ENCODE measurements around the gene ANO4.
"Not testable (repeated sequence)": the region's sequence is repeated elsewhere in the genome, so short reads cannot be mapped to it uniquely, and the experiment has no call there.

Gene ANO4

DNA sequence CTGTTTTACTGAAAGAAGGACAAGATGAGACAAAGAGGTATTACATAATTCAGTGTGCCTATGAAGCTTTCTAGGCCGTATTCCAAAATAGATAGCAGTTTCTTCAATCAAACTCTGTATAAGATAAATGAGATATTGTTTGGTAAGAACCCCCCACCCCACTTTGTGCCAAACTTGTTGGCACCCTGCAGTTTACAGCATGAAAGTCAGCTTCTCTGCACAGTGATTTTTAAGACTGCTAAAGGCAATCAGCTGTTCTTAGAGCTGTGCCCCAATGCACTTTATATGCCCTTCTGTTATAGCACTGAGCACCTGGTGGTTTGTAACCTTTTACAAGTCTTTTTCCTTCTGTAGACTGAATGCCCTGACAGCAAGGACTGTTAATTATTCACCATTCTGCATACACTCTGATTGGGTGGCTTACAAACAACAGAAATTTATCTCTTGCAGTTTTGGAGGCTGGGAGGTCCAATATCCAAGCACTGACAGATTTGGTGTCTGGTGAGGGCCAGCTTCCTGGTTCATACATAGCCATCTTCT is 76.7 kb downstream of the ANO4 start:
- no peak for DNase-seq (ENCODE audit: low read depth)

- no peak for DNase-seq (ENCODE audit: low read depth)
These were observed 80.6 kb downstream of the ANO4 start for GRCh38 chr12:100875156-100875555.

DNA sequence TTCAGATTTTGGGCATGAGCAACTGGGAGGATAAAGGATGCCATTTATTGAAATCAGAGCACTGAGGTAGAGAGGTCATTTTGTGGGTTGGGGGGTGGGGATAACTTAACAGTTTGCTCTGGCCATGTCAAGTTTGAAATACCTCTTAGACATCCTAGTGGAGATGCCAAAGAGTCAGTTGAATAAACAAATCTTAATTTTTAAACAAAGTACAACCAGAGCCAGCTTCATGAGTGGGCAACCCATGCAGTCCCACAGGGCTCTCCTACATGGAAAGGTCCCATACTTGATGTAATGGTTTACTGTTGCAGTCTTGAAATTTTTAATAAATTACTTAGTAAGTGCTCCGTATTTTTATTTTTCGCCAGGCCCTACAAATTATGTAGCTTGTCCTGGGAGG is 81.2 kb downstream of the ANO4 start:
- DNase-seq (ENCODE audit: low read depth), result no peak

DNA sequence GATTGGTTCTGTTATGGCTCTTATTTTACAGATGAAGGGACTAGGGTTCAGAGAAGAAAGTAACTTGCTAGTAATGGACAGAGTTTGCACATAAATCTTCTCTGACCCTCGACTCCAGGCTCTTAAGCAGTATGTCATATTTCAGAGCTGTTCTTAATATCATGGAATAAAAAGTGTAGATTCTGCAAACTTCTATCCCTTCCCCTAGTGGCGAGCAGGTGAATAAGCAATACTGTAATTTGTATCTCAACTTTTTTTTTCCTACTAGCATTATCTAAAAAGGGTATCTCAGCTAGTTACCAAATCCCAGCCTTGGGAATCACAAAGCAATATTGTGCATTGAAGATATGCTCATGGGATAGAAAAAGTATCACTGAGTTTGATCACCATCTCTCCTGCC is 83.2 kb downstream of the ANO4 start:
- DNase-seq (ENCODE audit: low read depth), result no peak

- no peak for DNase-seq (ENCODE audit: low read depth)
These were observed 100.6 kb downstream of the ANO4 start for GRCh38 chr12:100895192-100895591.

DNA sequence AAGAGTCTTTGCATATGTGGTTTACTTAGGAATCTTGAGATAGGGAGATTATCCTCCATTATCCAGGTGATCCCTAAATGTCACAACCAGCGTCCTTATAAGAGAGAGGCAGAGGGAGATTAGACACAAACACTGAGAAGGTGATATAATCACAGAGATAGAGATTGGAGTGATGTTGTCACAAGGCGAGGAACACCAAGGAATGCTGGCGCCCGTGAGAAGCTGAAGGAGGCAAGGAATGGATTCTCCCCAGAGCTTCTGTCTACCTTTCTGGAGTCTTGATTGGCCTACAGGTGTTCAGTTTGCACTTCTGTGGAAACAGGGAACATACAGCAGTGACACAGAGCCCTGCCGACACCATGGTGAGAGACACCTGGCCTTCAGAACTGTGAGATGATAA is 101.6 kb downstream of the ANO4 start:
- DNase-seq (ENCODE audit: low read depth), result no peak

DNA sequence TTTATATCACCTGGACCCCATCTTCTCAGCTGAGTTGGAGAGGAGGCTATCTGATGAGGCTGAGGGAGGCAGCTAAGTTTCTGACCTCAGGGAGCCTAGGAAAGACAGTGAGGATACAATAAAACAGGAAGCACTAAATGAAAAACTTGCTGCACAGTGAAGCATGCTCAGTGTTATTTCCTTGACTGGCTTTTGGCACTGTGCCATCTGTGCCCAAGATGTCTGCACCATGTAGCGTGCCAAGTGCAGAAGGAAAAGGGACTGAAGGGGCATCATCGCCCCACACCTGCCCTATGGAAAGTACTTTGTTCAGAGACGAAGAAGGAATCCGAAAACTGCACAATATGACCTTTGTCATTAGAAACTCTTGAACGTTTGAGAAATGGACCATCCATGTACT is 102.7 kb downstream of the ANO4 start:
- no peak for DNase-seq (ENCODE audit: low read depth)

- no peak for DNase-seq (ENCODE audit: low read depth)
These were observed 104.7 kb downstream of the ANO4 start for GRCh38 chr12:100899301-100899700.

DNA sequence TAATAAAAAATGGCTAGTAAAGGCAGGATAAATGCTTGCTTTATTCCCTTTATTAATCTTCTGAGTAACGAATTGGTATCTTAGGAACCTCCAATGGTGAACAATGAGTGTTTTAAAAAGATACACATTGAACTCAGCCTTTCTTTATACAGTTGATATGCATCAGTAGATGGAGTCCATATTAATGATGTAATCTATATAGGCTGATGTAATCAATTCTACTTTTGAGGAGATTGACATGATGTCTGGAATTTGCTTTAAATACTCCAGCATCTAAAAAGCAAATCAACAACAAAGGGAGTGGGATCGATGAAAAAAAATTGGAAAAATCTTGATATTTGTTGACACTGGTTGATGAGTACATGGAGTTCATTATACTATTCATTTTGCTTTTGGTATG is 106.2 kb downstream of the ANO4 start:
- DNase-seq (ENCODE audit: low read depth), result no peak

- no peak for DNase-seq (ENCODE audit: low read depth)
These were observed 106.7 kb downstream of the ANO4 start for GRCh38 chr12:100901266-100901665.

DNA sequence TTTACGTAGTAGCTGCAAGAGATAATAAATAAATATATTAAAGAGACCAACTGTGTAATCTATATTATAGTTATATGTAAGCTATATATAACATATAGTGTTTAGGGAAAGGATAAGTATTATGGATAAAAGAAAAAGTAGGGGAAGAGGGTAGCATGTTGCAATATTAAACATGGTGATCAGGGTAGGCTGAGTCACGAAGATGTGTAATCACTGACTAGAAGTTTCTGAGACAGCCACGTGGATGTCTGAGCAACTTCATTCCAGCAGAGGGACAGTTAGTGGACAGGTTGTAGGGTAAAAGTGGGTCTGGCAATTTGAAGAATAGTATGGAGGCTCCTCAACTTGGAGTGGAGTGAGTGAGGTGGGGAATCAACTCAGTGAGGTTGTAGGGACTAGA is 109.7 kb downstream of the ANO4 start:
- no peak for DNase-seq (ENCODE audit: low read depth)

DNA sequence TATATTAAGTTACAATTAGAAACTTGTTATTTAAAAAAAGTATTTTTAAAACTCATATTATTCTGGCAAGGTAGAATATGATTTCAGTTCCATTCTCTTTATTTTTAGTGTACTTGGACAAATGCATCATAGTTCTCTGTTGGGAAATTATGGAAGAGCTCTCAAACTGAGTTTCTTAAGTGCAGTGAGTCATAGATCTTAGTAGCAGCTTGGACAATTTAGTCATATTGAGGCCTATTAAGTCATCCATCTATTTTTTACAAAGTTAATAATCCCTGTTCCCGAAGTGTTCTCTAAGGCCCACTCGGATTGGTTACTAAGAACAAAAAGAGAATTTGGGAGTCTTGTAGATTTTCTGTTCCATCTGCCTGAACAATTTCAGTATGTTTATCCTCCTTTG is 113.9 kb downstream of the ANO4 start:
- no peak for DNase-seq (ENCODE audit: low read depth)

GRCh38 chr12:100913872-100914592 is 119.5 kb downstream of the ANO4 start:
- DNase-seq (ENCODE audit: low read depth), result no peak

DNA sequence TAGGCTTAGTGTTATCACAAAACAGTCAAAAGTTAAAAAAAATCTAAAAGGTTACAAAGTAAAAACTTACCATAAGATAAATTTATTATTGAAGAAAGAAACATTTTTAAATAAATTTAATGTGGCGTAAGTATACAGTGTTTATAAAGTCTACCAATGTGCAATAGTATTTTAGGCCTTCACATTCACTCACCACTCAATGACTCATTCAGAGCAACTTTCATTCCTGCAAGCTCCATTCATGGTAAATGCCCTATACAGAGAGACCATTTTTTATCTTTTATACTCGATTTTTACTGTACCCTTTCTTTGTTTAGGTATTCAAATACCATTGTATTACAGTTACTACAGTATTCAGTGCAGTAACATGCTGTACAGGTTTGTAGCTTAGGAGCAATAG is 124.5 kb downstream of the ANO4 start:
- no peak for DNase-seq (ENCODE audit: low read depth)

- DNase-seq (ENCODE audit: low read depth), result no peak
These were observed 125.9 kb downstream of the ANO4 start for GRCh38 chr12:100920493-100920892.

DNA sequence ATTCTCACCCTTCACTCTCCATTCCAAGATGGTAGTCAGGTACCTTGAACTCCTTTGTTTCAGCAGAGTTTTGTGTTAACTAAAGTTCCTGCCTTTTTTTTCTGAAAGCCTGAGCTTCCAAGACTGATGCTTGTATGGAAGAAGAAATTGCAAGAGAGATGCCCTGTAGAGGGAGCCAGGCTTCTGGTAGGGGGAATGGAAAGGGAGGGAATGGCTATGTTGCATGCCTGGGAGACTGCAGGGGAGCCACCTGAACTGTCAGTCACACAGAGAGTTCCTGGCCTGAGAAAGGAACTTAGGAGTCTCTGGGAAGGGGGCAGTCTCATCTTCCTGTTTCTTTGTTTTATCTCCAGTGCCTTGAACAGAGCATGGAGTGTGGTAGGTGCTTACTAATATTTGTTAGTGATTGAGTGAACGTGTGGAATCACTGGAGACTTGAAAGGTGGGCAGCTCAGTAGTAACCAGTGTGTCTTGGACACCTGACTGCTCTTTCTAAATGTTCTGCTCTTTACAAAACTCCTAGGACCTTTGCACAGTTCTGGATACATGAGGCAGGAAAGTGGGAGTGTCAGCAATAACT is 132.2 kb downstream of the ANO4 start:
- no peak for DNase-seq (ENCODE audit: low read depth)

DNA sequence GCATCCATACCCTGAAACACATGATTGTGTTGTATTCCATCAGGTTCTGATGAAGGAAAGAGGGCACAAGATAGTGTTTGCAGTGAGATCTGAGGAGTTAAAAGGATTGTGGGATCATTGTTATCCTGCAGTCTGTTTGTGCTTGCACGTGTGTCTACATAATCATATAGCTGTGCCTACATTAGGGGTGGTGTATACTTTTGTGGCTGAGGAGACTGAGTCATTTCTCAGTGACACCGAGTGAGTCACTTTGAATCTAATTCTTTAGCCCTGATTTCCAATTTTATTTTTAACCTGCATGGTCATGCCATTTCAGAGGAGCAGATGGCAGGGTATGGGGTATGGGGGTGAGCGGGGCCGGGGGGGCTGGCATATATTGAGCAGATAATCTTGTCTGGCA is 133.2 kb downstream of the ANO4 start:
- no peak for DNase-seq (ENCODE audit: low read depth)

DNA sequence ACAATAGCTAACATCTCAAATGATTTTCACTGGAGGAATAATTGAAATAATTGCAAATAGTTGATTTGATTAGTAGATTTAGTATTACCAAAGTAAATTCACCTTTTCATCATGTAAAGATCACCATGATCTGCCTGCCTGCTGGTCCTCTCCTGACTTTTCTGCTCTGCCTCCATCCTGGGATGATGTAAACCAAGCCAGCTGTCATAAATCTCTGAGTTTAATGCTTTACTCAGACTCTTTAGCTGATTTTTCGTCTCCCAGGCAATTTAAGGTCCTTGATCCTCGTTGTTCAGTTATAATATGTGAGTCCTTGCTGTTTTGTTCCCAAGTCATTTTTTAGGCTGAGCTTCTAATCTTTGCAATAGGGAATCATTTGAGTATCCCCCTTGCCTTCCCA is 138.0 kb downstream of the ANO4 start:
- DNase-seq (ENCODE audit: low read depth), result no peak

- not testable (repeated sequence) for DNase-seq (ENCODE audit: low read depth)
These were observed 139.0 kb downstream of the ANO4 start for GRCh38 chr12:100933531-100933930.

- no peak for DNase-seq (ENCODE audit: low read depth)
These were observed 141.4 kb downstream of the ANO4 start for GRCh38 chr12:100935929-100936328.

DNA sequence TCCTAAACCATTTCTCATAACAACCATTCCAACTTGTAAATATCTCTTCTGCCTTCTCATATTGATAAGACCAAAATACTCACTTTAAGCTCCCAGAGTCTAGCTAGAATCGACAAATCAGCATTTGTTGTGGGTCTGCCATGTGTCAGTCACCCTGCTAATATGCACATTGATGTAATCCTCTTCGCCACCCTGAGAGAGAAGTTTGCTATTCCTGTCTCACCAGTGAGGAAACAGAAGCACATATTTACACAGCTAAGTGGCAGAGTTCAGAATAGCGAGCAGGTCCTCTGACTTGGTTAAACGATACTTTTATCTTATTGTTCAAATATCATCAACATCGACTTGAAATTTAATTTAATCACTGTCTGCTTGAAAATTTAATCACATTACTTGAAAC is 142.1 kb downstream of the ANO4 start:
- no peak for DNase-seq (ENCODE audit: low read depth)

- DNase-seq (ENCODE audit: low read depth), result no peak
These were observed 145.9 kb downstream of the ANO4 start for GRCh38 chr12:100940503-100940902.

DNA sequence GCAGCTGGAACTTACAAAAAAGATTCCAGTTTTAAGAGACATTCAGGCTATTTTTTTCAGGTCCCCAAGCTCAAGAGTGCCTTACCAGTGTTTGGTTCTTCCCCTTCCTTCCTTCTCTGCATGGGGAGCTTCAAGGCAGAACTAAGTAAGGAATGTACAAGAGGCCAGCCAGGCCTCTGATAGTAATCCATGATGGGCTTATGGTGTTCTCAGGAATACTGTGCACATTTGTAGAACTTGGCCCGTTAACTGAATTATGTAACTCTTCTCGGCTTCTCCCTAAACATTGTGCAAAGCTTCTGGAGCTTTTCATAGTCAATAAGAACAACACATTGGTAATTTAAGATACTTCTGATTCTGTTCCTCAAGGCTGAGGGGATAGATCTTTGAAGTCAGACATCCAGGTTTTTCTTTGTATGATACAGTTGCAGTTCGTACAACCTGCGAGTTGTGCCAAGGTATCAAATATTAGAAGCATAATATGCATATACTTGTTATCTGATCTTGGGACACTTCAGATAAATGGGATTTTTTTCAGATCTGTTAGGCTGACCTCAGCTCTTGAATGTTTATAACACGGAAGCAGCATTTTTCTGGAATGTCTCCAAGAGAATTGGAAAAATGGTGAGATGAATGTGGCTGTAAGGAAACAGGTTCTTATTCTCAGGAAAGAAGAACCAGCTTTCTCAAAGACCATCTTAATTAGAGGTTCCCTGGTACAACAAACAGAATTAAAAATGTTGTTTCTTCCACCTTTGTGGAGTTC is 148.6 kb downstream of the ANO4 start:
- DNase-seq (ENCODE audit: low read depth), result no peak
